GM21367 (cell line): ENCODE data around the gene RIPOR3.
"Not testable (repeated sequence)": the region's sequence is repeated elsewhere in the genome, so short reads cannot be mapped to it uniquely, and the experiment has no call there.

ENCODE experiments used
- ATAC-seq: cut with Tn5 transposase; IDR thresholded peaks from one replicate; pipeline ENCODE4 v1.9.1; 2021; ENCODE audit not compliant: unreplicated experiment

The RIPOR3 gene

DNA sequence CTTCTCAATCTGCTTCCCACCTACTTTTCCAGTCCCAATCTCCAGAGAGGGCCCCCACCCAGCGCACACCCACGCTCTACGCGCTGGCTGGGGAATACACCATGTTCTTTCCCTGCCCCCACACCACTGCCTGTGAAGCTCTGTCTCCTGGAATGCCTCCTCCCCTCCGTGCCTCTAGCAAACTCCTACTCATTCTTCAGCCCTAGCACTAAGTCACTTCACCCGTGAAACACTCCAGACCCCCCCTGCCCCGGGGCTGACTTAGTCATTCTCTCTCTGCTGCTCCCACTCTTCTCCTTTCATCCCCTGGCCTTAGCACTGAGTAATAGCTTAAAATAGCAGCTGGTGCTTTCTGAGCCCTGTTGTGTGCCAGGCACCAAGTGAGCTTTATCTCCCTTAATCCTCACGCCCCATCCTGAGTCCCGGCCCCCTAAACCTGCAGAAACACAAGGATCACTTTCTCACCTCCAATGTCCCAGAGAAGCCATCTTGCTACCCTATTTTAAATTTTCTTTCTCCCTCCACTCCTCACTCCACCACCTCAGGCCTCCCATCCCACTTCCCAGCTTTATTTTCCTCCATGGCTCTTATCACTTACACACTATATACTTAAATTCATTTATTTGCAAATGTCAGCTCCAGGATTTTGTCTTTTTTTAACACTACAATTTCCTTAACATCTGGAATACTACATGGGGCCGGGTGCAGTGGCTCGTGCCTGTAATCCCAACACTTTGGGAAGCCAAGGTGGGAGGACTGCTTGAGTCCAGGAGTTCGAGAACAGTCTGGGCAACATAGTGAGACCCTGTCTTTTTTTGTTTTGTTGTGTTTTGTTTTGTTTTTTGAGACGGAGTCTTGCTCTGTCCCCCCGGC lies 33.7 kb upstream of the RIPOR3 start:
- ATAC-seq, result no peak

DNA sequence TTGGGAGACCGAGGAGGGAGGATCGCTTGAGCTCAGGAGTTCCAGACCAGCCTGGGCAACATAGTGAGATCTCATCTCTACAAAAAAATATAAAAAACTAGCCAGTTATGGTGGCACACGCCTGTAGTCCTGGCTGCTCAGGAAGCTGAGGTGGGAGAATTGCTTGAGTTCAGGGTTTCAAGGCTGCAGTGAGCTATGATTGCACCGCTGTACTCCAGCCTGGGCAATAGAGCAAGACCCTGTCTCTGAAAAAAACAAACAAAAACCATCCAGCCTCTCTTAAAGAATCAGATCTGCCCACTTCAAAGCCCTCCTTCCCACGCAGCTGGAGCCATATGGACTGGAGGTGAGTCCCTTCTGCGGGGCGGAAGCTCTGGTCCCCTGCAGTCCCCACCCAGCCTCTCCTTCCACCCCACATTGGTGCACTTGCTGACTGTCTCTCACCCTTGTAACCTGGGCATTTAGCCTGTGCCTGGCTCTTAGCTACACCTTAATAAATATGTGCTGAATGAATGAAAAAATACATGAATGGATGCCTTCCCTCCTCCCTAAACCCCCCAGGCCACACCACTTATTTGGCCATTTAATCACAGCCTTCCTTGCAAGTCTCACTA lies 32.9 kb upstream of the RIPOR3 start:
- ATAC-seq, result no peak

DNA sequence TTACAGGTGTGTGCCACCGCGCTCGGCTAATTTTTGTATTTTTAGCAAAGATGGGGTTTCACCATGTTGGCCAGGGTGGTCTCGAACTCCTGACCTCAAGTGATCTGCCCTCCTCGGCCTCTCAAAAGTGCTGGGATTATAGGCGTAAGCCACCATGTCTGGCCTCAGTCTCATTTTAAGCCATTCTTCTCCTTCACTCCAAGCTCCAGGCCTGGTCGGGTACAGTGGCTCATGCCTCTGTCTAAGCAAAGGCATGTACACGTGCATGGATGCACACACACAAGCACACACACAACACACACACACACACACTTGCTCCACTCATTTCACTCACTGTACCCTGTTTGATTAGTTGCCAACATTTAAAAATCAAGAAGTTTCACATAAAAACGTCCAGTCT lies 32.3 kb upstream of the RIPOR3 start:
- ATAC-seq, result no peak

DNA sequence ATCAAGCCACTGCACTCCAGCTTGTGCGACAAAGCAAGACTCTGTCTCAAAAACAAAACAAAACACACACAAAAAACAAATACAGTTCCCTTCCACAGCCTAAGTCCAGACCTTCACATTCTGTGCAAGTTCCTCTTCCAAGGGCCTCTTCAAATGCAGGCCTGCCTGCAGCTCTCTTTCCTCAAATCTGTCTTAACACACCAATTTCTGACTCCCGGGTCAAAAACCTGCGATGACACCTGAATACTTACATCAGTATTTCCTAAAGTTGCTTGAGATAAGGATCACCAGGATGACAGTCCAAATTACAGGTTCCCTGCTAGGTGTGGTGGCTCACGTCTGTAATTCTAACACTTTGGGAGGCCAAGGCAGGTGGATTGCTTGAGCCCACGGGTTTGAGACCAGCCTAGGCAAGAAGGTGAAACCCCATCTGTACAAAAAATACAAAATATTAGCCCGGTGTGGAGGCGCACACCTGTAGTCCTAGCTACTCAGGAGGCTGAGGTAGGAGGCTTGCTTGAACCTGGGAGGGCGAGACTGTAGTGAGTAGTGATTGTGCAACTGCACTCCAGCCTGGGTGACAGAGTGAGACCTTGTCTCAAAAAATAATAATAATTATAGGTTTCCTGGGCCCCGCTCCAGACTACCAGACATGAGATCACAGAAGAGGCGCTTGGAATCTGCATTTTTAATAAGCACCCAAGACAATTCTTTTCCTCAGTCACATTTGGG lies 31.2 kb upstream of the RIPOR3 start:
- no peak for ATAC-seq

DNA sequence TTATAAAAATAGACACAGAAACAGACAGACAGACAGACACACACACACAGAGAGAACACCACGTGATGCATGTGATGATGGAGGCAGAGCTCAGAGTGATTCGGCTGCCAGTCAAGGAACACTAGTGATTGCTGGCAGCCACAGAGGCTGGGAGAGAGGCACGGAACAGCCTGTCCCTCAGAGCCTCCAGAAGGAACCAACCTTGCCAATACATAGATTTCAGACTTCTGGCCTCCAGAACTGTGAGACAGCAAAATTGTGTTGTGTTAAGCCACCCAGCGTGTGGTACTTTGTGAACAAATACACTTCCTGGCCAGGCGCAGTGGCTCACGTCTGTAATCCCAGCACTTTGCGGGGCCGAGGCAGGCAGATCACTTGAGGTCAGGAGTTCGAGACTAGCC lies 30.5 kb upstream of the RIPOR3 start:
- ATAC-seq, result no peak

DNA sequence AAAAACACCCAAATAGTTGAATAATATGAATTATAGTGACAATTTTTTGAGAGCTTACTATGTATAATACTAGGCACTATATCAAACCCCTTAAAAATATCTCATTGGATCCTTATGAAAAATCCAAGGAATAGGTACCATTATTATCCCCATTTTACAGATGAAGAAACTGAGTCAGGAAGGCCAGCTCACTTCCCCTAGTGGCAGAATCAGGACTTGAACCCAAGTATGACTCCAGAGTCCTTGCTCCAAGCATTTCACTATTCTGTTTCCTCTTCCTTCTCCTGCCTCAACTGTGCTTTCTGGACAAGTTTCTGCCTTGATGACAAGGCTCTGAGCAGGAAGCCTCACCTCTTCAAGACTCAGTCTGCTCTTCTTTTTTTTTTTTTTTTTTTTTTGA lies 29.2 kb upstream of the RIPOR3 start:
- no peak for ATAC-seq

DNA sequence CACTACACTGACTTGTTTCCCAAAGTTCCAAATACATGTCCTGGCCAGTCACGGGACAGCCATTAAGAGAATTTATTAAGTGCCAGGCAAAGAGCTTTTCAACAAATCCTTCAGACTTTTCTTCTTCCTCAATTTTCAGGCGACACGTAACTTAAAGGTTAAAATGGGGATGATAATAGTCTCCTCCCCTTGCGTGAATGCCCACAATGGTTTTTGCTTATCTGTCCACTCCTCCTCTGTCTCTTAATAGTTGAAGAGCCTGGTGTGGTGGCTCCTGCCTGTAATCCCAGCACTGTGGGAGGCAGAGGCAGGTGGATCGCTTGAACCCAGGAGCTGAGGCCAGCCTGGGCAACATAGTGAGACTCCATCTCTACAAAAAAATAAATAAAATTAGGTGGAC lies 28.7 kb upstream of the RIPOR3 start:
- no peak for ATAC-seq

DNA sequence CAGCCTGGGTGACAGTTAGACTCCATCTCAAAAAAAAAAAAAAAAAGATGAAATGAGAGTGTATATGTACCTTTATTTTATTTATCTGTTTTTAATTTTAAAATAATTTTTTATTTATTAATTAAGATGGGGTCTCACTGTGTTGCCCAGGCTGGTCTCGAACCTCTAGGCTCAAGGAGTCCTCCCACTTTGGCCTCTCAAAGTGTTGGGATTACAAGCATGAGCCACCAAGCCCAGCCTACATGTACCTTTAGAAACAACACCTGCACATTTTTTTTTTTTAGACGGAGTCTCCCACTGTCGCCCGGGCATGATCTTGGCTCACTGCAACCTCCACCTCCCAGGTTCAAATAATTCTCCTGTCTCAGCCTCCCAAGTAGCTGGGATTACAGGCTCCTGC lies 28.0 kb upstream of the RIPOR3 start:
- no peak for ATAC-seq

DNA sequence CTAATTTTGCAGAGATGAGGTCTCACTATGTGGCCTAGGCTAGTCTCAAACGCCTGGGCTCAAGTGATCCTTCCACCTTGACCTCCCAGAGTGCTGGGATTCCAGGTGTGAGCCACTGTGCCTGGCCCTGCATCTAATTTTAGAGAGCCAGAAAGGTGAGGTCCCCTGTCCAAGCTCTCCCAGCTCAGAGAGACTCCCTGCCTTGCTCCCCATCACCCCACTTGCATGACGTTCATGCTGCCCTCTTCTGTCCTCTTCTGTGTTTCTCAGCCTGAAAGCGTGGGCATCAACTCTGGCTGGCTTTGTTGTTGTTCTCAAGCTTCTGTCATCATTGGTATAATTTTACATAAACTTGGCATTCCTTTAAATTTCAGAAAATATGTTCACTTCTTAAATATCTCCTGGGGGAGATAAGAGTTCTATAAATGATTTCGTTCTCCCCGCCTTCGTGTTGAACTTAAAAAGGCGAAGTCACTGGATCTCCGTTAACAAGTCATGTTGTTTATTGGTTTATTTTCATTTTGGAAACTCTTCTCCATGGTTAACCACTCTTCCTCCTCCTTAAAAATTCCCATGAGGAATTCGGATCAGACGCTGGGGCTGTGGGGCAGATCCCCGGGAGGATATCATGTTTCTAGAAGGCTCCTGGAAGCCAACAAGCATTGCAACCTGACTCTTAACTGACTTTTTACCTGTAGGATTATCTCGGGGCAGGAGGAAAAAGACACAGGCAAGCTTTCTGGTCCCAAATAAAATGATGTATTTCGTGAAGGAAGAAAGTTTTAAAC lies 26.8 kb upstream of the RIPOR3 start:
- ATAC-seq, result no peak

DNA sequence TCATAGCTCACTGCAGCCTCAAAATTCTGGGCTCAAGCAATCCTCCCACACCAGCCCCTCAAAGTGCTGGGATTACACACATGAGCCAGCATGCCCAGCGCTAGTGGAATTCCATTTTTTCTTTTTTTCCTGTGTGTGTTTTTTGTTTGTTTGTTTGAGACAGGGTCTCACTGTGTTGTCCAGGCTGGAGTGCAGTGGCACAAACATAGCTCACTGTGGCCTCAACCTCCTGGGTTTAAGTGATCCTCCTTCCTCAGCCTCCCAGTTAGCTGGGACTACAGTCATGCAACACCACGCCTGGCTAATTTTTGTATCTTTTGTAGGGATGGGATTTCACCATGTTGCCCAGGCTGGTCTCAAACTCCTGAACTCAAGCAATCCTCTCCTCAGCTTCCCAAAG lies 26.0 kb upstream of the RIPOR3 start:
- no peak for ATAC-seq

DNA sequence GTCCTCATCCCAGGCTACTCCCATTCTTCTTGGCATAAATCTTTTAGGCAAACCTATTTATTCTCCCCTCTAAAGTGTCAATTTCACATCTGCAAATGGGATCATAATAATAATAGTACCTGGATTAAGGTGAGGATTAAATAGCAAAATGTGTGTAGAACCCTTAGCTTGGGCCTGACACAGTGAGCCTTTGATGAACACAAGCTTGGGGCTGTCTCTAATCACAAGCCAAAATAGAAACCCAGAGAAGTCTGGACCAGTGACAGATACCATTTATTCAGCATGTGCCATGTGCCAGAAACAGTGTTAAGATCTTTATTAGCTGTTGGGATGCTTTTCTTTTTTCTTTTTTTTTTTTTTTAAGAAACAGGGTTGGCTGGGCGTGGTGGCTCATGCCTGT lies 25.2 kb upstream of the RIPOR3 start:
- no peak for ATAC-seq

DNA sequence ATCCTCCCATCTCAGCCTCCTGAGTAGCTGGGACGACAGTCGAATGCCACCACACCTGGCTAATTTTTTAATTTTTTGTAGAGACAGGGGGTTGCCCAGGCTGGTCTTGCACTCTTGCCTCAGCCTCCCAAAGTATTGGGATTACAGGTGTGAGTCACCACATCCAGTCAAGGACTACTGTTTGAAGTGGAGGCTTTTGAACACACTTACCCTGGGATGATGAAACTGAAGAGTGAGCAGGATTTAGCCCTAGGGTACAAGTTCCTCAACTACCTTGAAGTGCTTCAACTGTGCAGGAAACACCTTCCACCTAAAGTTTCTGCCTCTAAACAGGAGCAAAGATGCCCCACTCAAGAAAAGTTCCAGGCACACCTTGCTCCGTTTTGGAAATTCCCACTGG lies 24.4 kb upstream of the RIPOR3 start:
- ATAC-seq, result no peak

DNA sequence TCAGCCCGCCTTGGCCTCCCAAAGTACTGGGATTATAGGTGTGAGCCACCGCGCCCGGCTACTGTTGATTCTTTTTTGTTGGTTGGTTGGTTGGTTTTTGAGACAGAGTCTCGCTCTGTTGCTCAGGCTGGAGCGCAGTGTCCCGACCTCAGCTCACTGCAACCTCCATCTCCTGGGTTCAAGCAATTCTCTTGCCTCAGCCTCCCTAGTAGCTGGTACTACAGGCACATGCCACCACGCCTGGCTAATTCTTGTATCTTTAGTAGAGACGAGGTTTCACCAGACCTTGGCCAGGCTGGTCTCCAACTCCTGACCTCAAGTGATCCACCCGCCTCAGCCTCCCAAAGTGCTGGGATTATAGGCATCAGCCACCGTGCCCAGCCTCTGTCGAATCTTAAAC lies 23.1 kb upstream of the RIPOR3 start:
- ATAC-seq, result not testable (repeated sequence)

DNA sequence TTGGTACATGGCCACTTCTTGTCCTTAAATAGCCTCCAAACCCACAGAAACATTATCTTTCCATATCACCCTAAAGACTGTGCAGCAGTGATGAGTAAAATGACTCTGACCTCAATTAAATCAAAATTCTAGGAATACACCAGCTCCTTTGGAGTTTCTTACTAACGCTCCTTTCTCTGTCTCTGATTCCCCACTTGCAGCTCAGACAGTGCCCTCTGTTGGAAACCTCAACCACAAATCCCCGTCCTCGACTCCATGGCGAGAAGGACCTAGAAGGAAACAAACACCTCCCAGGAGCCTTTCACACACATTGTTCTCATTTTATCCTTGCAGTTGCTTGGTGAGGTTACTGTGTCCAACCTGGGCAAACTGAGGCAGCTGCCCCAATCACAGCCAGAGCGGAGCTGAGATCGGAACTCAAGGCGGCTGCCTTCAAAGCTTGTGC lies 22.3 kb upstream of the RIPOR3 start:
- ATAC-seq, result no peak

DNA sequence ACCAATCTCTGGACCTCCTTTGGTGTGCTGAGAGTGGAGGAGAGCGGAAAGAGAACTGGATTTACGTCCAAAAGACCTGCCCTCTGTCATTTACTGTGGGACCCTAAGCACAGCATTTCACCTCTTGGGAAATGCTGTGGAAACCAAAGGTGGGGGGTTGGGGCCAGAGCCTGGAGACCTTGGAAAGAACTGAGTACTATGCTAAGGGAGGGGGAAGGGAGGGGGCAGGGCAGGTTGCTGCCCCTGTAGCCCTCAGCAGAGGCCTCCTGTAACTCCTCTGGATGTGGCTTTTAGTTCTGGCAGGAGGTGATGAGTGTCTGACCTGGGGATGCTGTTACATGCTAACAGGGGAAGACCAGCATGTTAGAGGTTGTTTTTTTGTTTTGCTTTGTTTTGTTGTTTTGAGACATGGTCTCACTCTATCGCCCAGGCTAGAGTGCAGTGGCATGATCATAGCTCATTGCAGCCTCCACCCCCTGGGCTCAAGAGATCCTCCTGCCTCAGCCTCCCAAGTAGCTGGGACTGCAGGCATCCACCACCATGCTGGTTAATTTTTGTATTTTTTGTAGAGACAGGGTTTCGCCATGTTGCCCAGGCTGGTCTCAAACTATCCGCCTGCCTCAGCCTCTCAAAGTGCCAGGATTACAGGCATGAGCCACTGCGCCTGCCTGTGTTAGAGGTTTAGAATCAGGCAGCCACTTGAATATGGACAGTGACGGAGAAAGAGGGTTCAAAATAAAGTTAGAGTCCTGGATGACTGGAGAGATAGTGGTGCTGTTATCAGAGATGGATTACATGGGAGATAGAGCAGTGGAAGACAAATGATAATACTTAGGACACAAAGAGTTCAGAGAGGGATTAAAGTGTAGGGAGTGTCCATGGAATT lies 21.7 kb upstream of the RIPOR3 start:
- ATAC-seq, result no peak

DNA sequence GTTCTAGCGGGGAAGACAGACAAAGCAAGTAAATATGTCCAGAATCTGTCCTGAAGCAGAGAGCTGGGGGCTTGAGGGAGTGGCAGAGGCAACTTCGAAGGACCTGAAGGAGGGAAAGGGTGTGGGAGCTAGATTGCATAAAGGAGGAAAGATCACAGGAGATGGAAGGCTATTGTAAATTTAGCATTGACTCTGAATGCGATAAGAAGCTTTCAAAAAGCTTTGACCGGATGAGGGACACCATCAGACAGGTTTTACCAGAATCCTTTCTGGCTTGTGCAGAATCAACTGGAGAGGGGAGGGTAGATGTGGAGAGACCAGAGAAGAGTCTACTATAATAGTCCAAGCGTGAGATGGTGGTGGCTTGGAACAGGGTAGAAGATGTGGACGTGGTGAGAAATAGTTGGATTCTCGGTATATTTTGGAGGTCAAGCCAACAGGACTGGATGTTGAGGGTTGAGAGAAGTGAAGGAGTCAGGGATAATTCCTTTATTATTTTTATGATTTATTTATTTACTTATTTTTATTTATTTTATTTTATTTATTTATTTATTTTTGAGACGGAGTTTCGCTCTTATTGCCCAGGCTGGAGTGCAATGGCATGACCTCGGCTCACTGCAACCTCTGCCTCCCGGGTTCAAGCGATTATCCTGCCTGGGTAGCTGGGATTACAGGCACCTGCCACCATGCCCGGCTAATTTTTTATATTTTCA lies 19.9 kb upstream of the RIPOR3 start:
- ATAC-seq, result no peak

DNA sequence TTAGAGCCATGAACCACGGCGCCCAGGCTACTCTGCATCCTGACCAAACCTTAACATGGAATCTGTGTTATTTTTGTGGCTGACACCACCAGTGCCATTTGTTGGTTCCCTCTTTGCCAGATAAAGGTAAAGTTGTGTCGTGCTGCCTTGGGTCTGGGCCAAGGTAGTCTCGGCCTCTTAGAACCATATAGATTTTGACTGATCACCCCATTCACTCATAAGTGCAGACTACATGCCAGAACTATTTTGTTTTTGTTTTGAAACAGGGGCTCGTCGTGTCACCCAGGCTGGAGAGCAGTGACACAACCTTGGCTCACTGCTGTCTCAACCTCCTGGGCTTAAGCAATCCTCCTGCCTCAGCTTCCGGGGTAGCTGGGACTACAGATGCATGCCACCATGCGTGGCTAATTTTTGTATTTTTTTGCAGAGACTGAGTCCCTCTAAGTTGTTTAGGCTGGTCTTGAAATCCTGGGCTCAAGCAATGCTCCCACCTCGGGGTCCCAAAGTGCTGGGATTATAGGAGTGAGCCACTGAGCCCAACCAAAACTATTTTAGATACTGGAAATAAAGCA lies 19.2 kb upstream of the RIPOR3 start:
- no peak for ATAC-seq

DNA sequence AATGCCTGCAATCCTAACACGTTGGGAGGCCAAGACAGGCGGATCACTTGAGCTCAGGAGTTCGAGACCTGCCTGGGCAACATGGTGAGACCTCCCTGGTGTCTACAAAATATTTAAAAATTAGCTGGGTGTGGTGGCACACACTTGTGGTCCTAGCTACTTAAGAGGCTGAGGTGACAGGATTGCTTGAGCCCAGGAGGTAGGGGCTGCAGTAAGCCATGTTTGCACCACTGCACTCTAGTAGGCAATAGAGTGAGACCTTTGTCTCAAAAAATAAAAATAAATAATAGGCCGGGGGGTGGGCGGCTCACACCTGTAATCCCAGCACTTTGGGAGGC lies 18.3 kb upstream of the RIPOR3 start:
- ATAC-seq, result no peak

DNA sequence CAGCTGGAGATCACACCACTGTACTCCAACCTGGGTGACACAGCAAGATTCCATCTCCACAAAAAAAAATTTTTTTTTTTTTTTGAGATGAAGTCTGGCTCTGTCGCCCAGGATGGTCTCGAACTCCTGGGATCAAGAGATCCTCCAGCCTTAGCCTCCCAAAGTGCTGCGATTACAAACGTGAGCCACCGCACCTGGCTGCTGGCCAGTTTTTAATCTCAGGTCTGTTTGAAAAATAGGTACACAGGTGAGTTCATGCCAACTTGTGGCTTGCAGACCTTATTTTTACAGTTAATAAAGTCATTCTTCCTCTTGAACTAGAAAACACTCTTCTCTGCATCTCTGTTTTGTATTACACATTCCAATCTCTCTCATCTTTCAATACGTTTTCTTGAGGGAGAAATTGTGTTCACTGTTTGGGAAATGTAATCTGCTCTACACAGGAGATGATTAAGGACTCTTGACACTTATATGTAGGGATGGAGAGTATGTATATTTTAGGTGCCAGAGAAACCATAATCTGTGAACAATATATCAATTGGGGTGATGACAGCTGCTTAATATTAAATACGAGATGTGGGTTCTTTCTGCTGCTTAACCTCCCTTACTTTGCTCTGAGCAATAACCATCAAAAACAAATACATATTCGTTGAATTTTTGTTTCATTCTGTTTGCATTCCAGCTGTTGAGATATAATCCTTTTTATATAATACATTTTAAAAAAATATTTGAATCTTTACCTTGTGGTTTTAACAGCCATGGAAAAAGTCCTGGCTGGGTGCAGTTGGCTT lies 17.7 kb upstream of the RIPOR3 start:
- no peak for ATAC-seq
